Femur (tissue), 1 donor: ENCODE data around the gene GRK5.
A peak's percentile ranks its signal among the peaks of the same experiment; 100 is the strongest.

Experiments used
- DNase-seq: peaks from one replicate; pipeline ENCODE4 v3.0.0-alpha.2; 2017

The GRK5 gene

DNA sequence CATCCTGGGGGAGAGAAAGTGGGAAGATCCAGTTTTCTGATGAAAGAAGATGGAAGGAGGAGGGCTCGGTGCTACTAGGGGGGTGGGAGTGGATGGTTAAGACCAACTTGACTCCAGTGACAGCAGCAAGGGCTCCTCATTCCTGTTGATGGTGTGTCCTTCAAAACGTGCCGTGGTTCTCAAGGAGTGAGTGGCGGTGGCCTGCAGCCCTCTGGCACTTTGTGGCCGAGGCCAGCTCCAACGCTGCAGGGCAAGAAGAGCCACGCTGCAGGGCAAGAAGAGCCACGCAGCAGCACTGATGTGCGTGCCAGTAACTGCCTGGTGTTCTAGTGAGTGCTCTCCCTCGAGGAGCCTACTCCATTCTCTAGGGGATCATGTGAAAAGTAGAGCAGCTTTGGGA lies 72.1 kb downstream of the GRK5 start:
- no peak for DNase-seq

DNA sequence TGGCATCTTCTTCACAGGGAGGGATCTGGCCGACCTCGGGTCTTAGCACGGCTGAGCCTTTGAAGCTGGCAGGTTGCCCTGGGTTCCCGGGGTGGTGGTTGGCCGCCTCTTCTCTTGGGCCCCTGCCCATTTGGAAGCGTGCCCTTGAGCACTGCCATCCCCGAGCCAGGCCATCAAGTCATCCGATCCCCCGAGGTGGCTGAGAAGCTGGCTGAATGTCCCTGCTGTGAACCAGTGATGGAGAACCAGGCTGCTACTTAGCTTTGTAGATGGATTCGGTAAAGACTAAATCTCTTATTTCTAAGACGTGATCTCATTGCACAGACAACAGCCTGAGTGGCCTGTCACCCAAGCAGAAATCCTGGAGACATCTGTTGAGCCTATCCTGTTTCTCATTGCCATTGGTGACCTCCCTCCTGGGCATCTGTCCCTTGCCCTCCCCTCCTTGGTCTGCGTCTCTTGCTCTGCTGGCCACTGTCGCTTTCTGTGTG lies 74.3 kb downstream of the GRK5 start:
- DNase-seq = peak; percentile 80

DNA sequence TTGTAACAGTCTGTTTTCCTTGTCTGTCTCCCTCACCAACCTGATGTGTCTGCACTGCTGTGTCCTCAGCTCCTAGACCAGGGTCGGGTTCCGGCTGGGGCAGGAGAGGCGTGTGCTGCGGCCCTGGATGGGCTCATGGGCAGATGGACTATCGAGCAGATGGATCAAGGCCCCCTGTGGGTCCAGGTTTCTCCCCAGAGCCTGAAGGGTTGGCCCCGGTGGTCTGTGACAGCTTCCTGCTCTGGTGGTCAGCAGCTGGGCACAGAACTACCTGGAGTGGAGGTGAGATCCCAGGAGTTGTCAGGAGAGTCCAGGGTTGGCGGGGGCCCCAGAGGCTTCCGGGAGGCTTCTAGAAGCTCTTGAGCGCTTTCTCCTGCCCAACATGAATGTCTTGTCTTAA lies 75.1 kb downstream of the GRK5 start:
- no peak for DNase-seq

DNA sequence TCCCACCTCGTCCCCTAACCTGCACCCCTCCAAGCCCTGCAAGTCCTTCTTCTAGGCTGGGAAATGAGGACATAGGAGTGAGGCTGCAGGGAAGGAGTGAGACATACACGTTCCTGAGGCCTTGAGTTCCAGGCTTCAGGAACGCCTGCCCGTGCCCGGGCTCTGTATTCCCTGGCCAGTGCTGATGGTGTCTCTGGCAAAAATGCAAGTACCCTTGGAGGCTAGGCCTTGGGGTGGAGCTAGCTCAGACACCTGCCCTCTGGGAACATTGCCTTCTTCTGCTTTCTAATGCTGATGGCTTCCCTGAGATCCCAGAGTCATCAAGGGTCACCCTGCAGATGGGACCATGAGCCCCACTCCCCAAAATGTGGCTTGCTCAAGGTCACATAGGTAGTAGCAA lies 76.0 kb downstream of the GRK5 start:
- no peak for DNase-seq

DNA sequence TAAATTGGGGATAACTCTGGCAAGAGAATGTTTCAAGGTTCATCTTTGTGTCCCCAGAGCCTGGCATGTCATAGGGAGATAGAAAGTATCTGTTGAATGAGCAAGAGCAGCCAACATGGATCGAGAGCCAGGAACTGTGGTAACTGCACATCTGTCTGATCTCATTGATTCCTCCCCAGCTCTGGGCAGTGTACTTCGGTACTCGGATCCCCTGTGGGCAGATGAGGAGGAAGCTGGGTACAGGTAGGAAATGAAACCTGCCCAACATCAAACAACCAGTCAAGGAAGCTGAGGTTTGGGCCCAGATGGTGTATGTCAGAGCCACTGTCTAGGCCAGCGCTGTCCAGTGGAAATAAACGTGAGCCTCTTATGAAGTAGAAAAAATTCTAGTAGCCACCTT lies 76.4 kb downstream of the GRK5 start:
- no peak for DNase-seq

DNA sequence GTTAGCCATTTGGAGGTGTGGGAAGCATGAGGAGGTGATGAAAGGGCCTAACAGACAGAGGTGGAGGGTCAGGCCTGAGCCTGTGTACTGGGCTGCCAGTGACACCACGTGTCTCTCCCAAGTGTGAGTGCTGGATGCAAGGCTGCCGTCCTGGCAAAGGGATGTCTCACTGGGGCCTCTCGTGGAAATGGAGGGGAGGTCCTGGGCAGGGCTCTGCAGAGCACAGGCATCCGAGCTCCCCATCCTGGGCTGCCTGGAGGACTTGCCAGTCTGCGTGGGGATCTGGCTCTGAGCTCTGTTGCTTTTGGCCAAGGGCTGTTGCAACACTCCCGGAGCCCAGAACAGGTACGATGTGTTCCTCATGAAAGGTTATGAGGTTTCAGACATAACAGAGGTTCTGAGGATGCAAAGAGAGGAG lies 77.3 kb downstream of the GRK5 start:
- peak; percentile 47 for DNase-seq

DNA sequence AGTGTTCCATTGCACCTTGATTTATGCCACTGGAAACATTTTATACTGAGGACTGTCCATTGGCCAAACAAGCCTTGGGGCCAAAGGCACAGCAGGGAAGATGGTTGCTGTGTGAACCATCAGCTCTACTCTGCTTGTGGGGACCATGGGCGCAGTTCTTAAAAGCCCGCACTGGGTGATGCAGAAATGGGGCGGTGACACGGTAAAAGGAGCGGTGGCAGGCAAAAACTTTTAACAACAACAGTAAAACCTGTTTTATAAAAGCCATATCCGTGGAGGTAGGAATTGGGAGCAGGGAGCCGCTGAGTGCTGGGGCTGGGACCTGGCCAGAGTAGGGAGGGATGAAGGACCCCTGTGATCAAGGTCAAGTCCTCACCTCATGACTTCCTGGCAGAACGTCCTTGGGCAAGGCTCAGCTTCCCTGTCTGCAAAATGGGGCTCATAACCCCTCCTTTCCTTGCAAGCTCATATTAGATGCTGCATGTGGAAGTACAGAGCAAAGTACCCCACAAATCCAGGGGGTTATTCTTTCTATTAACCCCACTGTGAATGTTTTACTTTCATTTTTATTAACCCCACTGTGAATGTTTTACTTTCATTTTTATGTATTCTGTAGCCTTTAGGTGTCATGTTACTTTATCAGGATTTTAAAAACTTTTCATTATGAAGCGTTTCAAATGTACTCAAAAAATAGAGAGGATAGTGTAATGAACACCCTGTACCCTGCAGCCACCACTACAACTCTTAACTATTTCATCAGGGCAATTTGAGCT lies 78.3 kb downstream of the GRK5 start:
- no peak for DNase-seq

DNA sequence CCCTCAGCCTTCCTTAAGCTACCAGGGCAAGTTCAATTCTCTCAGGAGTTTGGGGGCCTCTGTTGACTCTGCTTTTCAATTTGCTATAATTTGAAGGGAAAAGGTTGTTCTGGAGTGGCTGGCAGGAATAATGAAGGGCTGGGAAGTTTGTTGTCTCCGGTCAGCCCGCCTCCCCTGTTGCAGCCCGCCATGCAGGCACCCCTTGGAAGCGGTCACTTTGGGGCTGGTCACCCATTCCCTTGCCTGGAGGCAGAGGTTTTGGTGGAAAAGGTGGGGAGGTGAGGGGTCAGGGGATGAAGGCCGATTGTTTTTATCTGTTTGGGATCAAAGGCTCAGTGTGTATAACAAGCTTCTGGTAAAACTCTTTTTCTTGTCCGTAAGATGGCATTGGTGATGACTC lies 79.1 kb downstream of the GRK5 start:
- DNase-seq = no peak

DNA sequence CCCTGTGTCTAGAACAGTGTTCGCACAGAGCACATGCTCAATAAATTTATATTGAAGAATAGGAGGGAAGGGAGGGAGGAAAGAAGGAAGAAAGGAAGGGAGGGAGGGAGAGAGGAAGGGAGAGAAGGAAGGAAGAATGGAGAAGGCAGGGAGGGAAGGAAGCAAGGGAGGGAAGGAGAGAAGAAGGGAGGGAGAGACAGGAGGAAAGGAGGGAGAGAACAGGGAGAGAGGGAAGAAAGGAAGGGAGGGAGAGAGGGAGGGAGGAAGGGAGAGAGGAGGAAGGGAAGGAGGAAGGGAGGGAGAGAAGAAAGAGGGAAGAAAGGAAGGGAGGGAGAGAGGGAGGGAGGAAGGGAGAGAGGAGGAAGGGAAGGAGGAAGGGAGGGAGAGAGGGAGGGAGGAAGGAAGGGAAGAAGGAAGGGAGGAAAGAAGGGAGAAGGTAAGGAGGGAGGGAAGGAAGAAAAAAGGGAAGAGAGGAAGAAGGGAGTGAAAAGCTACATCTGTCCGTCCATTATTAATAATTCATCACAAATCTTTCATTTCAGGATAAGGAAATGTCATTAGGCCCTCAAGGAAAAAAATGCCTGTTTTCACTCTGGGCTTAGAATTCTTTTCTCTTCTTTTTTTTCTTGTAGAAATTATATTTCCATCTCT lies 79.7 kb downstream of the GRK5 start:
- DNase-seq = no peak

DNA sequence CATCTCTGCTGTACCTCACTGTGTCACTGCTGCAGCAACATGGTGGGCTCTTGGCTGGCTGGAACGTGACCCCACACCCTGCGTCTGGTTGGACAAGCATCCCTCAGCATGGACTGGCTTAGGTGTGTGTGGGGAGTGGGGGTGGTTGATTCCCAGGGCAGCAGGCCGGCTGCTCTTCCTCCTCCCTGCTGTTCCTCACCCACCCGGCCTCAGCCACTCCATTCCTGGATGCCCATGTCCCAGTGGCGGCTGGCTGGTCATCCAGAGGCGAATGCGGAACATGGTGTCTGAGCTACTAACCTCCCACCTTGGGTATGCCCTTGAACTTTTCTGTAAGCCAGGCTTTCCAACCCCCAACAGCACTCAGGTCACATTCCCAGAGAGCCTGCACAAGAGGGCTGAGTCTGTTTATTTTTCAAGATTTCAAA lies 81.2 kb downstream of the GRK5 start:
- DNase-seq = no peak

DNA sequence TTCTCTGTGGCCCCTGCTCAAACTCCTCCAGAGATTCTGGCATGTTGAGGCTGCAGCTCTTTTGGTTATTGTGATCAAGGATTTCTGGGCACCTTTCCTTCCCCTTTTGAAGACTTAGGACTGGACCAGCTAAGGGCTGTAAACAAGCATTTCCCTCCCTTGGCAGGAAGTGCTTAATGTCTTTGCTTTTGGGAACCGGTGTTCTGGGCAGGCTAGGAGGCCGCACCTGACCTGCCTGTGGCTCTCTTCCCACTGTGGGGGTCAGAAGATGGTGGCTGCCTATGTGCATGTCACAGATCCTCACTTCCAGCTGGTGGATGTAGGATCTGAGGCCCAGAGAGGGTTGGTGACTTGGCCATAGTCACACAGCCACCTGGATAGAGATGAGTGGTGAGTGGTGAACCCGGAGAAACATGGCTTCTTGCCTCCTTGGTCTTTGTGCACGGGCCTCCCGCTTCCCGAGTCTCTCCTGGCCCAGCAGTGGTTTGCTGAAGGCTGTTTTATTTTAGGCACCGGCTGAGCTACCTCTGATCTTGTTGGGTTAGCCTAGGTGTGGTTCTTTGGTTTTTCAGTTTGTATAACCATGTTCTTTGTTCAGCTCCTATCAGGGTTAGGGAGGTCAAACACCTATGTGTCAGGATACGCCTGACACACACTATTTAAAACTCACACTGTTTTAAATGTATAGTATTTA lies 82.0 kb downstream of the GRK5 start:
- DNase-seq = no peak

DNA sequence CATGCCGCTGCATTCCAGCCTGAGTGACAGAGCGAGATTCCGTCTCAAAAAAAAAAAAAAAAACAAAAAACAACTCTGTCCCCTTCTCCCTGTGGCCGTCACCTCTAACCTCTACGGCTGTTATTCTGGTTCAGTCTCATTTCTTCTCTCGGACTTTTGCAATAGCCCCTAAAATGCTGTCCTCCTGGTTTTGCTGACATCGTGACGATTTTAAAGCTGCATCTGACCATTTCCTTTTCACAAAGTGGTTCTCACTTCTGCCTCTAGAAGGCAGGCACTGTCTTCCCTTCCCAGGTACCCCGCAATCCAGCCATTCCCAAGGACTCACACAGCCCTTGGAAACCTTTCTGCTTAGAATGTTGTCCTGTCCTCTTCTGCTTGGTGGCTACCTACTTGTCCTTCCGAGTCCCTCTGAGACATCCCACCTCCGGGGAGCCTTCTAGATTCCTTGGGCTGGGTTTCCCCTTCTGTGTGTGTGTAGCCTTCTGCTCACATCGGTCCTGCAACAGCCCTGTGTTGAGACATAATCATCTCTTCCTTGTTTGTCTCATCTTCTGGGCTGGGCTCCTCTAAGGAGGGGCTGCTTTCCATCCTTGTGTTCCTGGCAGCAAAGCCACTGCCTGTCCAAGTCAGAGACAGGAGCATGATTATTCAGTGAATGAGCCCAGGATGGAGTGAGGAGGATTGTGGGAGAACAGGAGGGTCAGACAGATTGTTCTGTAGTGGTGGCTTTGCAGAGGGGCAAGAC lies 83.1 kb downstream of the GRK5 start:
- DNase-seq = no peak

DNA sequence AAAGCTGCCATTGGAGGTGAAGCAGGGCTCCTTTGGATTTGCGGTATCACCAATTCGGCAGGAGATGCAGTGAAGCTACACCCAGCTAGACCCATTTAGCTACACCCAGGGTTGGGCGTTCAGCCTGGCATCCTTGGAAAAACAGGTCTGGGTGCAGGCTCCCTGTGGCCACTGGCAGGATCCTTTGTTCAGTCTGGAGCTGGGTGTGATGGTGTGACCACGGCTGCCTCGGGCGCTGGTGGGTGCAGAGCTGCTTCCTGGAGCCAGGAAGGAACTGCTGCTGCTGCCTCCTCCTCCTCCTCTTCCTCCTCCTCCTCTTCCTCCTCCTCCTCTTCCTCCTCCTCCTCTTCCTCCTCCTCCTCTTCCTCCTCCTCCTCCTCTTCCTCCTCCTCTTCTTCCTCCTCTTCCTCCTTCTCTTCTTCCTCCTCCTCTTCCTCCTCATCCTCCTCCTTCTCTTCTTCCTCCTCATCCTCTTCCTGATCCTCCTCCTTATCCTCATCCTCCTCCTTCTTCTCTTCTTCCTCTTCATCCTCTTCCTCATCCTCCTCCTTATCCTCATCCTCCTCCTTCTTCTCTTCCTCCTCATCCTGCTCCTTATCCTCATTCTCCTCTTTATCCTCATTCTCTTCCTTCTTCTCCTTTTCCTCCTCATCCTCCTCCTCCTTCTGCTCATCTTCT lies 84.0 kb downstream of the GRK5 start:
- DNase-seq = no peak

DNA sequence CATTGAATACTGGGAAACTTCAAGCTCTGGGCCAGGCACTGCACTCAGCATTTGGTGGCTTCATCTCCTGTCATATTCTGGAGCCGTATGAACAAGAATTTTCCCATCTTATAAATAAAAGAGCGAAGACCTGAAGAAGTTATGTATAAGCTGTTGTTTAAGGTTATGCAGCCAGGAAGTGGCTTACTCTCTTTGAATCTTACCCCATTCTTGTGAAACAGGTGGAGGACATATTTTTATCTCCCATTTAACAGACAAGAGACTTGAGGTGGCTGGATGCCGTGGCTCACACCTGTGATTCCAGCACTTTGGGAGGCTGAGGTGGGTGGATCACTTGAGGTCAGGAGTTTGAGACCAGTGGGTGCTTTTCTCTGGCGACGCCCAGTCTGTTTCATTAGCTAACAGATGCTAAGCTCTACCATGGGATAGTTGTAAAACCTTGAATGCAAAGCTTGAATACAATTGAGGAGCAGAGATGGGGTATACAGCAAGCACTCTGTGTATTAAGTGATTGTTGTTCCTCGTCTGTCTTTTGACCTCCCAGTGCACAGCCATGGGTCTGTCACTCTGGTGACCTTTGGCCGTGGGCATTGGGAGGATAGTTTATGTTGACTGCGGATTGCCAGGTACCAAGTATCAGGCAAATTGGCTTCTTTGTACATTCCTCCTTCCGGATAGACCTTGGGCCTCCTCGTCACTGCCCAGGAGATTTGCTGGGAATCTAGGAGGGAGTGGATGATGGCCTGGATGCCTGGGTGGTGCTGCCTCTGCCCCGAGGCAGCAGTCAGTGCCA lies 85.8 kb downstream of the GRK5 start:
- DNase-seq = no peak

DNA sequence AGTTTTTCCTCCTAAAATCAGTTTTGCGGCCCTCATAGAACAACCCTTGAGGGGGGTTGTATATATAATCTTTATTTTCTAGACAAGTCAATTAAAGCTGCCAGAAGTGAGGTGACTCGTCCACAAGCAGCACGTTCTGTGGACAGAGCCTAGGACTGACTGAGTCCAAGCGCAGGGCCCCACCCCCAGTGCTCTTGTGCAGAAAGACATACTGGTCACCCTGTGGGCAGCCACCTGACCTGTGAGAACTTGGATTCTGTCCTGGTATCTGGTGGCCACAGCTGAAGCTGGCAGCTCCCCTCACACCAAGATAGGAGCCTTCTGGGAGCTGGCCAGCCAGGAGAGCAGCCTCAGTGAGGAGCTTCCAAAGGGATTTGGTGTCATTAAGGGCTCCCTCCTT lies 89.3 kb downstream of the GRK5 start:
- no peak for DNase-seq

DNA sequence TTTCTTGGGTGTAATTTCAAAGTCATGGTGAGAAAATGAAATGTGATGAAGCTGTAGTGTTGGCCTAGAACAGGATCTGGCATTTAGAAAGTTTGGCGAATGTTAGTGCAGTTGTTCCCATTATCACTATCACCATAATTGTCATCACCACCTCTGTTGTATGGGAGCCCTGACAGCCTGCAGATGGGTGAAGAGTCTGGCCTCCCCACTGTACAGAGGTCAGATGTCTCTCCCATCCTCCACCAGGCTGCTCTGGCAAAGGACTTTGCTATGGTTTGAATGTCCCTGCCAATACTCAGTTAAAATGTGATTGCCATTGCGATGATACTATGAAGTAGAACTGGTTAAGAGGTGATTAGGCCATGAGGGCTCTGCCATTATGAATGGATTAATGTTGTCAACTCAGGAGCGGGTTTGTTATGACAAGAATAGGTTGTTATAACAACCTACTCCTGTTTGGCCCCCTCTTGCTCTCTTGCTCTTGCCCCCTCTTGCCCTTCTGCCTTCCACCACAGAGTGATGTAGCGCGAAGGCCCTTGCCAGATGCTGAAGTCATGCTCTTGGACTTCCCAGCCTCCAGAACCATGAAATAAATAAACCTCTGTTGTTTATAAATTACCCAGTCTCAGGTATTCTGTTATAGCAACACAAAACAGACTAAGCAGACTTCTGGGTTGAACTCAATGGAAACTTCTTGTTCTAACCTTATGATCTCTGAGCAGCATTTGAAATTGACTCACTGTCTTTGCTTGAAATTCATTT lies 90.0 kb downstream of the GRK5 start:
- no peak for DNase-seq

DNA sequence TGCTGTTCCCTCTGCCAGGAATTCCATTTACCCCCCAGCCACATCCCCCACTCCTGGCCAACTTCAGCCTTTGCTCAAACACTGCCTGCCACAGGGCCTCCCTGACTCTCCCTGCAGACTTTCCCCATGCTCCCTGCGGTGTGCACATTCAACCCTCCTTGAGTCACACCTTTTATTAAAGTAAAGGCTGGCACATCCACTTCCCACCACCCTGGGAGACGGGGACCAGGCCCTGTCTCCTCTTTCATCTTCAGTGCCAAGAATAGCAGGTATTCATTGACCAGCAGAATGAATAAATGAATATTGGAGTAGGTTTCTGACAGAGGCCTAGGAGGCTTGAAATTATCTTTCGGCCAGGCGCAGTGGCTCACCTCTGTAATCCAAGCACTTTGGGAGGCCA lies 91.4 kb downstream of the GRK5 start:
- DNase-seq = no peak

DNA sequence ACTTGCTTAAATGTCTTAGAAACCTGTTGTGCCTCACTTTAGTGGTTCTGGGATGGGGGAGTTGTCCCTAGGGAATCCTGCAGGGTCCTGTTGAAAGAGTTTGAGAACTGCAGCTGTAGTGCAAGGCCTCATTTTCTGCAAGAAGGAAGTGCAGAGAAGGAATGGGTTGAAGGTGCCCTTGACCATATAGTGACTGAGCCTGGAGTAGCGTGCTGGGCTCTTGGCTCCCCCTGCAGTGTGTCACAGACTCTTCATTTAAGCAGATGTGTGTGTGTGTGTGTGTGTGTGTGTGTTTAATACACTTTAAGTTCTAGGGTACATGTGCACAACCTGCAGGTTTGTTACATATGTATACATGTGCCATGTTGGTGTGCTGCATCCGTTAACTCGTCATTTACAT lies 92.2 kb downstream of the GRK5 start:
- no peak for DNase-seq

DNA sequence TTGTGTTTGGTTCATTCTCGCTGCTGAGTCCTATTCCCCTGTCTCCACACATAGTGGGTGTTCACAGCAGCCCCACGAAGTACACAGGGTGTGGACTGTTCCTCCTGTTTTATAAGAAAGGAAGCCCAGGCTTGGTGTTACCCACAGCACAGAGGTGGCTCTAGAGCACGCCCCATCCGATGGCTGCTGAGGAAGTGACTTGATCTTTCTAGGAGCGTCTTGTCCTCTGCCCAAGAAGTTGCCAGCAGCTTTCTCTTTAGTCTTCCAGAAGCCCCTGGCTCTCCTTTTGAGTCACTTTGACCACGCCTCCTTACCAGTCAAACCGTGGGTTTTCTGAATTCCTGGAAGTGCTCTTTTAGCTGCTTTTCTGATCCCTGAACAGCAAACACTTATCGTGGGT lies 94.0 kb downstream of the GRK5 start:
- DNase-seq = no peak

DNA sequence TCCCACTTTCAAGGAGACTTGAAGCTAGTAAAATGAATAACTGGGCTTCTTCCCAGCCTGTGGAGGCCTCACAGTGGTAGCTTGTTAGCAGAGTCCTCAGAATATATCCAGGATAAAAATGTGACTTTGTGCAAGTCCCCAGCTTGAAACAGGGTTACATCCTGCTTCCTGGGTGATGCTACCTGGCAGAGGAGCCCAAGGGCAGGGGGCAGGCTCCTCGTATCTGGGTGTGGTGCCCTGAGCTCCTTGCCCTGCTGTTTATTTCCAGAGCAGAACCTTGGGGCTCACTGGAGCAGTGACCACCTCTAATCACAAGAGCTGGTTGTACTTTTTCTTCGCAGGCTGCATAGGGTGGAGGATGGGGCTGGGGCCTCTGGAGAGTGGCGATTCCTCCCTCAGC lies 94.8 kb downstream of the GRK5 start:
- no peak for DNase-seq
